HepG2 (cell line): ENCODE results near the gene SPTBN4. TPM values are rescaled to one million over a fixed set of nuclear protein-coding genes. Genes with fewer than 3 reads are reported as not detected.

Experiments used
- ATF1 ChIP-seq: IDR thresholded peaks from 2 replicates; pipeline ENCODE4 v1.6.1; 2016; ENCODE audit warnings: mild to moderate bottlenecking, control low read depth
- HDAC6 ChIP-seq: fragments of 200-600 bp; sonication (generic); IDR thresholded peaks from 2 replicates; pipeline ENCODE4 v1.7.0; 2017; ENCODE audit warnings: mild to moderate bottlenecking, antibody characterized with exemption, low read length, low read depth
- HNRNPLL ChIP-seq: fragments of 200-400 bp; formaldehyde crosslinking; IDR thresholded peaks from 2 replicates; pipeline ENCODE4 v1.6.1; 2017; ENCODE audit warnings: mild to moderate bottlenecking, low read depth, low read length; ENCODE audit not compliant: poor library complexity, severe bottlenecking
- HOXA7 ChIP-seq: sonication (generic); formaldehyde crosslinking; IDR thresholded peaks from 2 replicates; pipeline ENCODE4 v1.8.1; 2022; ENCODE audit warnings: mild to moderate bottlenecking, missing genetic modification reagents, moderate library complexity
- ISX ChIP-seq: sonication (generic); formaldehyde crosslinking; conservative IDR thresholded peaks from 2 replicates; pipeline ENCODE4 v1.5.0; 2020; ENCODE audit warnings: missing genetic modification reagents
- KLF9 ChIP-seq: IDR thresholded peaks from 2 replicates; pipeline ENCODE4 v1.6.1; 2016; ENCODE audit warnings: low read depth
- MXI1 ChIP-seq: IDR thresholded peaks from 3 replicates; pipeline ENCODE4 v1.6.1; 2012; ENCODE audit warnings: low read depth, low read length, inconsistent platforms, borderline replicate concordance
- PATZ1 ChIP-seq: sonication (generic); formaldehyde crosslinking; IDR thresholded peaks from 2 replicates; pipeline ENCODE4 v1.4.0; 2020; ENCODE audit warnings: missing genetic modification reagents
- RELA ChIP-seq: sonication (generic); formaldehyde crosslinking; IDR thresholded peaks from 2 replicates; pipeline ENCODE4 v1.4.0; 2020; ENCODE audit warnings: missing genetic modification reagents
- RFX3 ChIP-seq: IDR thresholded peaks from 2 replicates; pipeline ENCODE4 v1.6.1; 2016; ENCODE audit warnings: missing biosample characterization, missing genetic modification reagents
- TCF7 ChIP-seq: sonication (generic); IDR thresholded peaks from 2 replicates; pipeline ENCODE4 v1.6.1; 2016; ENCODE audit warnings: antibody characterized with exemption, low read depth
- YEATS2 ChIP-seq: sonication (generic); formaldehyde crosslinking; IDR thresholded peaks from 2 replicates; pipeline ENCODE4 v1.4.0; 2020; ENCODE audit warnings: missing genetic modification reagents, borderline replicate concordance
- ZNF143 ChIP-seq: sonication (generic); formaldehyde crosslinking; IDR thresholded peaks from 2 replicates; pipeline ENCODE4 v1.4.0; 2020; ENCODE audit warnings: missing genetic modification reagents
- ZNF235 ChIP-seq: sonication (generic); formaldehyde crosslinking; IDR thresholded peaks from 2 replicates; pipeline ENCODE4 v1.8.1; 2023; ENCODE audit warnings: mild to moderate bottlenecking, missing genetic modification reagents, borderline replicate concordance
- ZNF431 ChIP-seq: sonication (generic); formaldehyde crosslinking; IDR thresholded peaks from 2 replicates; pipeline ENCODE4 v1.9.0; 2022; ENCODE audit warnings: missing genetic modification reagents, low read depth, mild to moderate bottlenecking, borderline replicate concordance
- ZNF569 ChIP-seq: sonication (generic); formaldehyde crosslinking; IDR thresholded peaks from 2 replicates; pipeline ENCODE4 v1.5.0; 2020; ENCODE audit warnings: mild to moderate bottlenecking, missing genetic modification reagents, moderate library complexity, borderline replicate concordance
- ZNF570 ChIP-seq: sonication (generic); formaldehyde crosslinking; IDR thresholded peaks from 2 replicates; pipeline ENCODE4 v1.4.0; 2020; ENCODE audit warnings: mild to moderate bottlenecking, missing genetic modification reagents, borderline replicate concordance
- ZNF629 ChIP-seq: sonication (generic); formaldehyde crosslinking; conservative IDR thresholded peaks from 2 replicates; pipeline ENCODE4 v1.5.0; 2020; ENCODE audit warnings: missing genetic modification reagents
- ZNF703 ChIP-seq: sonication (generic); formaldehyde crosslinking; IDR thresholded peaks from 2 replicates; pipeline ENCODE4 v1.5.1; 2020; ENCODE audit warnings: missing genetic modification reagents, mild to moderate bottlenecking, moderate library complexity, borderline replicate concordance
- ZNF747 ChIP-seq: sonication (generic); formaldehyde crosslinking; IDR thresholded peaks from 2 replicates; pipeline ENCODE4 v1.8.1; 2023; ENCODE audit warnings: missing genetic modification reagents, mild to moderate bottlenecking, borderline replicate concordance
- ZNF784 ChIP-seq: sonication (generic); formaldehyde crosslinking; IDR thresholded peaks from 2 replicates; pipeline ENCODE4 v1.5.1; 2020; ENCODE audit warnings: missing genetic modification reagents, mild to moderate bottlenecking, borderline replicate concordance
- polyA plus RNA-seq, 8 experiments: library from polyadenylated mRNA; depleted of rRNA in 3 of 8; stranded (reverse) in 7 of 8; unstranded in 1 of 8; fragments of >200 nt; fragmentation: Illumina TruSeq in 4 of 8; extraction: Trizol in 4 of 8; gene quantifications; 2 replicates each; pipeline versions ENCODE4 v1.2.1 to v1.2.3, GENCODE V29; 2011 to 2016; ENCODE audit warnings: low read depth in 4 of 8, missing spikeins in 1 of 8, mixed read lengths in 1 of 8; ENCODE audit not compliant: insufficient read depth in 1 of 8
- total RNA-seq, 5 experiments: library from RNA; depleted of rRNA; stranded (reverse); fragments of >200 nt; fragmentation: Illumina TruSeq; extraction: Trizol; gene quantifications; 2 replicates each; pipeline ENCODE4 v1.2.3, GENCODE V29; 2016; ENCODE audit warnings: low read depth in 1 of 5
- TF ChIP-seq, protein P1 (sequence below): sonication (generic); formaldehyde crosslinking; IDR thresholded peaks from 2 replicates; pipeline ENCODE4 v1.4.0; 2020; ENCODE audit warnings: mild to moderate bottlenecking, missing genetic modification reagents
- TF ChIP-seq, protein P2 (sequence below): sonication (generic); formaldehyde crosslinking; IDR thresholded peaks from 2 replicates; pipeline ENCODE4 v1.4.0; 2020; ENCODE audit warnings: missing genetic modification reagents

The SPTBN4 gene
- total and polyA plus RNA-seq, 2 of the 13 experiments (the other 11 are each of a cell fraction or from before 2014, with no cell fraction given), result 0.11 TPM

GRCh38 chr19:40461669-40462221 is 5.1 kb upstream of the SPTBN4 start (continued):
- TF ChIP-seq ZNF235 (CRISPR knock-in tag) (no peak), PATZ1 (0 out of 2 replicates have a peak, but pooled peaks have one; percentile 18), ZNF629 (CRISPR knock-in tag) (peak; percentile 37; the same call in 1 of the 2 replicates), TCF7 (no peak), ZNF143 (CRISPR knock-in tag) (0 out of 2 replicates have a peak, but pooled peaks have one; percentile 14), ISX (CRISPR knock-in tag) (no peak), ZNF431 (CRISPR knock-in tag) (no peak), HNRNPLL (no peak), ZNF747 (CRISPR knock-in tag) (0 out of 2 replicates have a peak, but pooled peaks have one; percentile 23), KLF9 (CRISPR knock-in tag) (no peak), HDAC6 (no peak), MXI1 (peak; percentile 66; the same call in 1 of the 3 replicates), ZNF703 (CRISPR knock-in tag) (no peak), YEATS2 (peak; percentile 37; the same call in 1 of the 2 replicates), RFX3 (CRISPR knock-in tag) (no peak), ZNF570 (CRISPR knock-in tag) (no peak), RELA (no peak), ZNF569 (no peak), ZNF784 (CRISPR knock-in tag) (no peak), HOXA7 (CRISPR knock-in tag) (no peak), ATF1 (no peak)
- TF ChIP-seq, protein P1, sequence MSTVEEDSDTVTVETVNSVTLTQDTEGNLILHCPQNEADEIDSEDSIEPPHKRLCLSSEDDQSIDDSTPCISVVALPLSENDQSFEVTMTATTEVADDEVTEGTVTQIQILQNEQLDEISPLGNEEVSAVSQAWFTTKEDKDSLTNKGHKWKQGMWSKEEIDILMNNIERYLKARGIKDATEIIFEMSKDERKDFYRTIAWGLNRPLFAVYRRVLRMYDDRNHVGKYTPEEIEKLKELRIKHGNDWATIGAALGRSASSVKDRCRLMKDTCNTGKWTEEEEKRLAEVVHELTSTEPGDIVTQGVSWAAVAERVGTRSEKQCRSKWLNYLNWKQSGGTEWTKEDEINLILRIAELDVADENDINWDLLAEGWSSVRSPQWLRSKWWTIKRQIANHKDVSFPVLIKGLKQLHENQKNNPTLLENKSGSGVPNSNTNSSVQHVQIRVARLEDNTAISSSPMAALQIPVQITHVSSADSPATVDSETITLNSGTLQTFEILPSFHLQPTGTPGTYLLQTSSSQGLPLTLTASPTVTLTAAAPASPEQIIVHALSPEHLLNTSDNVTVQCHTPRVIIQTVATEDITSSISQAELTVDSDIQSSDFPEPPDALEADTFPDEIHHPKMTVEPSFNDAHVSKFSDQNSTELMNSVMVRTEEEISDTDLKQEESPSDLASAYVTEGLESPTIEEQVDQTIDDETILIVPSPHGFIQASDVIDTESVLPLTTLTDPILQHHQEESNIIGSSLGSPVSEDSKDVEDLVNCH (CRISPR knock-in tag), result no peak
- TF ChIP-seq, protein P2, sequence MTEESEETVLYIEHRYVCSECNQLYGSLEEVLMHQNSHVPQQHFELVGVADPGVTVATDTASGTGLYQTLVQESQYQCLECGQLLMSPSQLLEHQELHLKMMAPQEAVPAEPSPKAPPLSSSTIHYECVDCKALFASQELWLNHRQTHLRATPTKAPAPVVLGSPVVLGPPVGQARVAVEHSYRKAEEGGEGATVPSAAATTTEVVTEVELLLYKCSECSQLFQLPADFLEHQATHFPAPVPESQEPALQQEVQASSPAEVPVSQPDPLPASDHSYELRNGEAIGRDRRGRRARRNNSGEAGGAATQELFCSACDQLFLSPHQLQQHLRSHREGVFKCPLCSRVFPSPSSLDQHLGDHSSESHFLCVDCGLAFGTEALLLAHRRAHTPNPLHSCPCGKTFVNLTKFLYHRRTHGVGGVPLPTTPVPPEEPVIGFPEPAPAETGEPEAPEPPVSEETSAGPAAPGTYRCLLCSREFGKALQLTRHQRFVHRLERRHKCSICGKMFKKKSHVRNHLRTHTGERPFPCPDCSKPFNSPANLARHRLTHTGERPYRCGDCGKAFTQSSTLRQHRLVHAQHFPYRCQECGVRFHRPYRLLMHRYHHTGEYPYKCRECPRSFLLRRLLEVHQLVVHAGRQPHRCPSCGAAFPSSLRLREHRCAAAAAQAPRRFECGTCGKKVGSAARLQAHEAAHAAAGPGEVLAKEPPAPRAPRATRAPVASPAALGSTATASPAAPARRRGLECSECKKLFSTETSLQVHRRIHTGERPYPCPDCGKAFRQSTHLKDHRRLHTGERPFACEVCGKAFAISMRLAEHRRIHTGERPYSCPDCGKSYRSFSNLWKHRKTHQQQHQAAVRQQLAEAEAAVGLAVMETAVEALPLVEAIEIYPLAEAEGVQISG (CRISPR knock-in tag), result peak; percentile 62; the same call in 1 of the 2 replicates
